ENCODE data around the gene KRTAP5-5. TPM values are rescaled to one million over a fixed set of nuclear protein-coding genes. Genes with fewer than 3 reads are reported as not detected.
"Not testable (repeated sequence)": the region's sequence is repeated elsewhere in the genome, so short reads cannot be mapped to it uniquely, and the experiment has no call there.

The KRTAP5-5 gene
- total RNA-seq, 1 experiment from 2014 or later = not detected

DNA sequence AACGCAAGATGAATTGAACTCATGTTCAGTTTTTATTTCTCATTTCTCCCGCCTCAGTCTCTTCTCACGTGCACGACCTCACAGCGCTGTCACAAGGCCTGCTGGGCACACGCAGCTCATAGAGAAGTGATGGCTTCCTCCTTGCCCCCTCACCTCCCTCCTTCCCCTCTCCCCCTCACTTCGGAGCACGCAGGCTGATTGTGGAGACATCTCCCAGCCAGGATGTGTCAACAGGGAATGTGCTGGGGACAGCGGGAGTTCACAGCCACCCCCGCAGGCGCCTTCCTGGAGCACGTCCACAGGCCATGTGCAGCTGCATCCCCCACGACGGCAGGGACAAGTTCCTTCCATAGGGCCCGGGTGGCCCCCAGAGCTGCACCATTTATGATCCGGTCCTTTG lies 38.3 kb downstream of the KRTAP5-5 start:
- Histone ChIP-seq H3K36me3 (replicated peaks; ENCODE audit: control insufficient read depth, insufficient read depth, low read length) (no peaks in the 10 kb centered on the region), H3K27me3 (ENCODE audit: control insufficient read depth, insufficient read depth, low read length) (no peaks in the 10 kb centered on the region; the same call in 1 of the 2 replicates), H3K4me3 (ENCODE audit: insufficient read depth, low read depth, low read length) (no peak overlapping the region)
- DNase-seq = peak; percentile 53

DNA sequence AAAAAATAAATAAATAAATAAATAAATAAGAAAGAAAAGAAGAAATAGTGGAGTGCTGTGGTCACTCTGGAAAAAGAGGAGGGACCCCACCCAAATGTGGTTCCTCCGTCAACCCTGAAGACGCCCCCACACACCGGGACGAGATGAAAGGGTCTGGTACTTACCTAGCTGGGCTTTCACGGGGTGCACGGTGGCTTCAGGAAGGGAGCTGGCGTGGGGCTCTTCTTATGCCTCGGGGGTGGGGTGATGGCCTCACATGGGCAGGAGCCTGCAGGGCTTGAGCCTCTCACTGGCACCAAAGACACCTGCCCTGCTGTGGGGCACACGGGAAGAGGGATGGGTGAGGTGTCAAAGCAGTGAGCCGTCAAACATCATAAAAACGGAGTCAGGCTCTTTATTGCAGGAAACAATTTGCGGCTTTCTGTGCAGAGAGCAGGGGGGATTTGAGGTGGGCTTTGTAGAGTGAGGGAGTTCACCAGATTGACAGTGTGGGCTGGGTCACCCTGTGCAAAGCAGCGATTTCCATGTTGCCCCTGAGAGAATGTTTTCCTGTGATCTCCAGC lies 39.4 kb downstream of the KRTAP5-5 start:
- Histone ChIP-seq H3K36me3 (replicated peaks; ENCODE audit: control insufficient read depth, insufficient read depth, low read length) (no peaks in the 10 kb centered on the region), H3K27me3 (ENCODE audit: control insufficient read depth, insufficient read depth, low read length) (no peaks in the 10 kb centered on the region; the same call in 1 of the 2 replicates), H3K4me3 (ENCODE audit: insufficient read depth, low read depth, low read length) (no peak overlapping the region)
- DNase-seq = no peak

- Histone ChIP-seq H3K36me3 (replicated peaks; ENCODE audit: control insufficient read depth, insufficient read depth, low read length) (no peaks in the 10 kb centered on the region), H3K4me3 (ENCODE audit: insufficient read depth, low read depth, low read length) (no peak overlapping the region), H3K27me3 (ENCODE audit: control insufficient read depth, insufficient read depth, low read length) (no peaks in the 10 kb centered on the region; the same call in 1 of the 2 replicates)
- DNase-seq = no peak
These were observed 40.1 kb downstream of the KRTAP5-5 start for GRCh38 chr11:1669546-1670218.

- H3K27me3 ChIP-seq (ENCODE audit: control insufficient read depth, insufficient read depth, low read length); H3K36me3 ChIP-seq (replicated peaks; ENCODE audit: control insufficient read depth, insufficient read depth, low read length); DNase-seq; H3K4me3 ChIP-seq (ENCODE audit: insufficient read depth, low read depth, low read length): not testable (repeated sequence)
These were observed 40.9 kb downstream of the KRTAP5-5 start for GRCh38 chr11:1670457-1670856.

DNA sequence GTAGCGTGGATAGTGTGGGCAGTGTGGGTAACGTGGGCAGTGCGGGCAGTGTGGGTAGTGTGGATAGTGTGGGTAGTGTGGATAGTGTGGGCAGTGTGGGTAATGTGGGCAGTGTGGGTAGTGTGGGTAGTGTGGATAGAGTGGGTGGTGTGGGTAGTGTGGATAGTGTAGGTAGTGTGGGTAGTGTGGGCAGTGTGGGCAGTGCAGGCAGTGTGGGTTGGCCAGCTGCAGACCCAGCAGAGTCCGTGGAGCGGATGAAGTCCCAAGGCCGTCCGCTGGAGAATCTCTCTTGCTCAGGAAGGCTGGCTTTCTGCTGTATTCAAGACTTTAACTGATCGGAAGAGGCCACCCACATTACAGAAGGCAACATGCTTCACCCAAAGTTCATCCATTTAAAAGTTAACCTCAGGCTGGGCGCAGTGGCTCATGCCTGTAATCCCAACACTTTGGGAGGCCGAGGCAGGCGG lies 41.4 kb downstream of the KRTAP5-5 start:
- no peak overlapping the region for H3K4me3 ChIP-seq (ENCODE audit: insufficient read depth, low read depth, low read length)
- H3K36me3 ChIP-seq (replicated peaks; ENCODE audit: control insufficient read depth, insufficient read depth, low read length) = no peaks in the 10 kb centered on the region
- H3K27me3 ChIP-seq (ENCODE audit: control insufficient read depth, insufficient read depth, low read length) = no peaks in the 10 kb centered on the region; the same call in 1 of the 2 replicates
- DNase-seq = peak; percentile 48

GRCh38 chr11:1671658-1672057 lies 42.1 kb downstream of the KRTAP5-5 start:
- Histone ChIP-seq H3K36me3 (replicated peaks; ENCODE audit: control insufficient read depth, insufficient read depth, low read length) (no peaks in the 10 kb centered on the region), H3K27me3 (ENCODE audit: control insufficient read depth, insufficient read depth, low read length) (no peaks in the 10 kb centered on the region; the same call in 1 of the 2 replicates), H3K4me3 (ENCODE audit: insufficient read depth, low read depth, low read length) (no peak overlapping the region)
- DNase-seq = no peak

- no peaks in the 10 kb centered on the region for H3K36me3 ChIP-seq (replicated peaks; ENCODE audit: control insufficient read depth, insufficient read depth, low read length)
- H3K27me3 ChIP-seq (ENCODE audit: control insufficient read depth, insufficient read depth, low read length) = no peaks in the 10 kb centered on the region; the same call in 1 of the 2 replicates
- no peak overlapping the region for H3K4me3 ChIP-seq (ENCODE audit: insufficient read depth, low read depth, low read length)
- DNase-seq = no peak
These were observed 43.2 kb downstream of the KRTAP5-5 start for GRCh38 chr11:1672613-1673350.

GRCh38 chr11:1673446-1674172 lies 44.0 kb downstream of the KRTAP5-5 start:
- Histone ChIP-seq H3K27me3 (ENCODE audit: control insufficient read depth, insufficient read depth, low read length) (no peaks in the 10 kb centered on the region; the same call in 1 of the 2 replicates), H3K36me3 (replicated peaks; ENCODE audit: control insufficient read depth, insufficient read depth, low read length) (no peaks in the 10 kb centered on the region), H3K4me3 (ENCODE audit: insufficient read depth, low read depth, low read length) (no peak overlapping the region)
- no peak for DNase-seq

DNA sequence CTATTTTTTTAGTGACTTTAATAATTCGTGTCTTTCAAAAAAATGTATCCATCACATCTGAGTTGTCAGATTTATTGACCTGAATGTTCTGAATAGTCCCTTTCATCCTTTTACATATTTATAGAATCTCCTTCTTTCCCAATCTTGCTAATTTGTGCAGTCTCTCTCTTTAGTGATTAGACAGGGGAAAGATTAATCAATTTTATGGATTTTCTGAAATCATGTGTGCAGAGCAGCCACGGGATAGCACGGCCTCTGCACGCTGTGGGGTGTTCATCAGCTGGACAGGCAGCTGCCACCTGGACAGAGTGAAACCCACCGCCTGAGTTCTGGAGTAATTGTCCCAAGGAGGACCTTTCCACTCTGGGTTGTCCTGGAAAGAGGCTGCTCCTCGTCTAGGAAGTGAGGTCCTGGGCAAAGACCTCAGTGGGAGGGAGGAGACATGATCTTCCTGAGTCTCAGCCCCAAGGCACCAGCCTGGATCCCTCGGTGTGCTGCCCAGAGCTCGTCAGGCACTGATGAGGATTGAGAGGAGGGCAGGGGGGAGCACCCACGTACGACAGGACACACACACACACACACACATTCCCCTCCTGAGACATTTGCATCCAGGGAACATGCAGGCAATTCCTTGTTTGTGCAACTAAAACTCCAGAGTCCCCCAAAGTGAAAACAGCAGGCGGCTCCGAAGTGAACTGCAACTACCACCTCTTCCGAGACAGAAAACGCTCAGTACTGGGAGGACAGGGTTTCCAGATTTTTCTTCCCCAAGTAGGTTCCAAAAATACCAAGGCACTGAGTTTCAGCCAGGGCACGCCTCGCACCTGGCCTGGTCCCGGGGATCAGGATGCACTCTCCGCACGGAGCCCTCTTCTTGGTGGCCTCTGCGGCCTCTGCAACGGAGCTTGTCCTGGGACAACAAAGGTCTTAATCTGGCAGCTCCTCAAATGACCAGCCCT lies 44.9 kb downstream of the KRTAP5-5 start:
- no peaks in the 10 kb centered on the region for H3K36me3 ChIP-seq (replicated peaks; ENCODE audit: control insufficient read depth, insufficient read depth, low read length)
- DNase-seq = peak; percentile 54
- H3K4me3 ChIP-seq (ENCODE audit: insufficient read depth, low read depth, low read length) = no peak overlapping the region
- H3K27me3 ChIP-seq (ENCODE audit: control insufficient read depth, insufficient read depth, low read length) = no peaks in the 10 kb centered on the region; the same call in 1 of the 2 replicates

DNA sequence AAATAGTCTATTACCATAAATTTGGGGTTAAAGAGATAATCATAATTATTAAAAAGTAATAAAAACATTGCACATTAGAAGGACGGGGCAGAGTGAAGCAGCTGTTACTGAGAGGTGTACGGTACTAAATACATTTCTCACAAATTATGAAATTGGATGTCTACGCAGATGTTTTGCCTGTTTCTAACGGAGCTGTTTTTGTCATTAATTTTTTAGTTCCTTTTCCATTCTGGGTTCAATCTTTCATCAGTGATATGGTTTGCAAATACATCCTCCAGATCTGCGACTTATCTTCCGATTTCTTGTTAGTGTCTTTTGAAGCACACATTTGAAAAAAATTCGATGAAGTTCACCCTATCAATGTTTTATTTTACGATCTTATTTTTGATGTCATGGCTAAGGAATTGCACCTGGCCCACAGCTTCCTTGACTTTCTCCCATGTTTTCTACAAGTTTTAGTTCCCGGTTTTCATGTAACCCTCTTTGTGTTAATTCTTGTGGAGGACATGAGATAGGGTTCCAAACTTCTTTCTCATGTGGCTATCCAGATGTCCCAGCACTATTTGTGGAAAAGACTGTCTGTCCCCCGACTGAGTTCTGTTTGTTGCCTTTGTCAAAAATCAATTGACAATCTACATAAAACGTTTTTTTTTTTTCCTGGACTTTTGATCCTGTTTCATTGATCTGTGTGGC lies 46.1 kb downstream of the KRTAP5-5 start:
- no peaks in the 10 kb centered on the region; the same call in 1 of the 2 replicates for H3K27me3 ChIP-seq (ENCODE audit: control insufficient read depth, insufficient read depth, low read length)
- H3K36me3 ChIP-seq (replicated peaks; ENCODE audit: control insufficient read depth, insufficient read depth, low read length) = no peaks in the 10 kb centered on the region
- no peak for DNase-seq

DNA sequence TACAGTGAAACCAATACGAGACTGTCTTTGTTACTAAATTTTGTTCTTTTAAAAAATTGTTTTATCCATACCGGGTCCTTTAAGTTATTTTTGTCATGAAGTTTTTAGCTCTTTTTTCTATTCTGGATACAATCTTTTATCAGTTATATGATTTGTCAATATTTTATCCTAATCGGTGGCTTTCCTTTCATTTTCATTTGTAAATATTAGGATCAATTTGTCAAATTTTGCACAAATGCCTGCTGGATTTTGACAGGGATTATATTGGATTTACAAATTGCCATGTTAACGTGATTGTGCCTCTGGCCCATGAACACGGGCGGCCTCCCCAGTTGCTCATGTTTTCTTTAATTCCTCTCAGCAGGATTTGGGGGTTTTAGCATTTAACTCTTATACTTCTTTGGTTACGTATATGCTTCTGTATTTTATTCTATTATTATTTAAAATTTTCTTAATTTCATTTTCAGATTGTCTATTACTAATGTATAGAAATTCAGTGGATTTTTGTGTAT lies 46.7 kb downstream of the KRTAP5-5 start:
- no peak for DNase-seq

More for the DNA sequence above, 46.1 kb downstream of the KRTAP5-5 start:
- no peak overlapping the region for H3K4me3 ChIP-seq (ENCODE audit: insufficient read depth, low read depth, low read length)

GRCh38 chr11:1679881-1680280 lies 50.3 kb downstream of the KRTAP5-5 start:
- Histone ChIP-seq H3K4me3 (ENCODE audit: insufficient read depth, low read depth, low read length) (no peak overlapping the region), H3K27me3 (ENCODE audit: control insufficient read depth, insufficient read depth, low read length) (no peaks in the 10 kb centered on the region), H3K36me3 (replicated peaks; ENCODE audit: control insufficient read depth, insufficient read depth, low read length) (no peaks in the 10 kb centered on the region)
- no peak for DNase-seq

More for the DNA sequence above, 46.7 kb downstream of the KRTAP5-5 start:
- Histone ChIP-seq H3K36me3 (replicated peaks; ENCODE audit: control insufficient read depth, insufficient read depth, low read length) (no peaks in the 10 kb centered on the region), H3K27me3 (ENCODE audit: control insufficient read depth, insufficient read depth, low read length) (no peaks in the 10 kb centered on the region; the same call in 1 of the 2 replicates), H3K4me3 (ENCODE audit: insufficient read depth, low read depth, low read length) (no peak overlapping the region)

Data from H7 (cell line).